Neural cell (in vitro differentiated cells): ENCODE results near the gene DLG2.

Source experiments
- EP300 ChIP-seq: fragments of 450-650 bp; conservative IDR thresholded peaks from 2 replicates; pipeline ENCODE4 v1.6.1; 2014; ENCODE audit warnings: antibody characterized with exemption, mild to moderate bottlenecking, moderate library complexity; ENCODE audit not compliant: poor library complexity, severe bottlenecking
- EZH2 ChIP-seq: fragments of 200-600, 300-800 bp; shearing (Covaris generic), sonication (generic); IDR thresholded peaks from 2 replicates; pipeline ENCODE4 v1.6.1; 2014; ENCODE audit warnings: antibody characterized with exemption, low read length, borderline replicate concordance, mild to moderate bottlenecking; ENCODE audit not compliant: insufficient read depth, poor library complexity, severe bottlenecking
- TF ChIP-seq, protein P1 (sequence below): IDR thresholded peaks from 2 replicates; pipeline ENCODE4 v1.6.1; 2012; ENCODE audit warnings: borderline replicate concordance
- TF ChIP-seq, protein P2 (sequence below): fragments of 450-650 bp; IDR thresholded peaks from 2 replicates; pipeline ENCODE4 v1.5.1; 2014; ENCODE audit warnings: antibody characterized with exemption, mild to moderate bottlenecking, moderate library complexity; ENCODE audit not compliant: poor library complexity, severe bottlenecking

DNA sequence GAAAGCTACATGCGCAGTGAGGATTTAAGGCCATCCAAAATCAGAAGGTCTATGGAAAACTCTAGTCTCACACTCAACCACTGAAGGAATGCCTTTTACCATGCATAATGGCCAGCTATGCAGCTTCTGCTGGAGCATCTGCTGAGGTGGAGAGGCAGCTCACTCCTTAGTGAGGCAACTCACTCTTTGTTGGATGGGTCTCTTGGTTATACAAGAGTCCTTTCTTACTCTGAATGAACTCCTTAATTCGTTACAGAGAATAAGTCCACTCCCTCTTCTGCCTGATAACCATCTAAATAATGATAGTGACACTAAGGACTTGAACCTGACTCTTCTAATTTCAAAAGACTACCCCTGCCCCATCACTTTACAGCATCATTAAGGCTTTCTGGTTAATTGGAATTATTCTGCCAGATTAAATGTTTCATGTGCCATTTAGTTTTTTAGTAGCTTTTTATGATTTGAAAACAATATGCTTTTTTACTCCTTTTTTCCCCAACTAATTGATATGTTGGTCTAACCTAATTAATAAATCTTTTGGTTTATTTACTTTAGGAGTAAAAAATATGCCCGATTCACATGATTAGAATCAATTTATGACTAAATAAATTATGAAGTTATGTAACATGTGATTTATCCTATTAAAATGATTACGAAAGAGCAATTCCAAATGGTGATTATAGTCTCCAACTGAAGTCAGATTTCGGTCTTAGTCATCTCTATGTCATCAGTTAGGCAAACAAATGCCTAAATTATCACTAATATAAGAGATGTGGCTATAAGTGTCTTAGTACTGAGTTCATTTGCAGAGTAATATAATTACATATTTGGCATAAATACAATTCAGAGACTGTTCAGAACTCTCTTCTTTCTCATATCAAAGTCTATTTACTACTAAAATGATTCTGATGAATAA is 2054.3 kb downstream of the DLG2 start:
- TF ChIP-seq, protein P1, sequence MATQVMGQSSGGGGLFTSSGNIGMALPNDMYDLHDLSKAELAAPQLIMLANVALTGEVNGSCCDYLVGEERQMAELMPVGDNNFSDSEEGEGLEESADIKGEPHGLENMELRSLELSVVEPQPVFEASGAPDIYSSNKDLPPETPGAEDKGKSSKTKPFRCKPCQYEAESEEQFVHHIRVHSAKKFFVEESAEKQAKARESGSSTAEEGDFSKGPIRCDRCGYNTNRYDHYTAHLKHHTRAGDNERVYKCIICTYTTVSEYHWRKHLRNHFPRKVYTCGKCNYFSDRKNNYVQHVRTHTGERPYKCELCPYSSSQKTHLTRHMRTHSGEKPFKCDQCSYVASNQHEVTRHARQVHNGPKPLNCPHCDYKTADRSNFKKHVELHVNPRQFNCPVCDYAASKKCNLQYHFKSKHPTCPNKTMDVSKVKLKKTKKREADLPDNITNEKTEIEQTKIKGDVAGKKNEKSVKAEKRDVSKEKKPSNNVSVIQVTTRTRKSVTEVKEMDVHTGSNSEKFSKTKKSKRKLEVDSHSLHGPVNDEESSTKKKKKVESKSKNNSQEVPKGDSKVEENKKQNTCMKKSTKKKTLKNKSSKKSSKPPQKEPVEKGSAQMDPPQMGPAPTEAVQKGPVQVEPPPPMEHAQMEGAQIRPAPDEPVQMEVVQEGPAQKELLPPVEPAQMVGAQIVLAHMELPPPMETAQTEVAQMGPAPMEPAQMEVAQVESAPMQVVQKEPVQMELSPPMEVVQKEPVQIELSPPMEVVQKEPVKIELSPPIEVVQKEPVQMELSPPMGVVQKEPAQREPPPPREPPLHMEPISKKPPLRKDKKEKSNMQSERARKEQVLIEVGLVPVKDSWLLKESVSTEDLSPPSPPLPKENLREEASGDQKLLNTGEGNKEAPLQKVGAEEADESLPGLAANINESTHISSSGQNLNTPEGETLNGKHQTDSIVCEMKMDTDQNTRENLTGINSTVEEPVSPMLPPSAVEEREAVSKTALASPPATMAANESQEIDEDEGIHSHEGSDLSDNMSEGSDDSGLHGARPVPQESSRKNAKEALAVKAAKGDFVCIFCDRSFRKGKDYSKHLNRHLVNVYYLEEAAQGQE = no peak
- TF ChIP-seq, protein P2, sequence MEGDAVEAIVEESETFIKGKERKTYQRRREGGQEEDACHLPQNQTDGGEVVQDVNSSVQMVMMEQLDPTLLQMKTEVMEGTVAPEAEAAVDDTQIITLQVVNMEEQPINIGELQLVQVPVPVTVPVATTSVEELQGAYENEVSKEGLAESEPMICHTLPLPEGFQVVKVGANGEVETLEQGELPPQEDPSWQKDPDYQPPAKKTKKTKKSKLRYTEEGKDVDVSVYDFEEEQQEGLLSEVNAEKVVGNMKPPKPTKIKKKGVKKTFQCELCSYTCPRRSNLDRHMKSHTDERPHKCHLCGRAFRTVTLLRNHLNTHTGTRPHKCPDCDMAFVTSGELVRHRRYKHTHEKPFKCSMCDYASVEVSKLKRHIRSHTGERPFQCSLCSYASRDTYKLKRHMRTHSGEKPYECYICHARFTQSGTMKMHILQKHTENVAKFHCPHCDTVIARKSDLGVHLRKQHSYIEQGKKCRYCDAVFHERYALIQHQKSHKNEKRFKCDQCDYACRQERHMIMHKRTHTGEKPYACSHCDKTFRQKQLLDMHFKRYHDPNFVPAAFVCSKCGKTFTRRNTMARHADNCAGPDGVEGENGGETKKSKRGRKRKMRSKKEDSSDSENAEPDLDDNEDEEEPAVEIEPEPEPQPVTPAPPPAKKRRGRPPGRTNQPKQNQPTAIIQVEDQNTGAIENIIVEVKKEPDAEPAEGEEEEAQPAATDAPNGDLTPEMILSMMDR = no peak
- TF ChIP-seq EZH2 (no peak), EP300 (no peak)
